K562 (cell line): ENCODE measurements around the gene CMSS1. TPM values are rescaled to one million over a fixed set of nuclear protein-coding genes. Genes with fewer than 3 reads are reported as not detected.

Source experiments
- EZH2 ChIP-seq: IDR thresholded peaks from 2 replicates; pipeline ENCODE4 v1.6.1; 2012; ENCODE audit warnings: low read depth, mild to moderate bottlenecking, inconsistent platforms, low read length, borderline replicate concordance
- MEIS2 ChIP-seq: fragments of 450-650 bp; IDR thresholded peaks from 2 replicates; pipeline ENCODE4 v1.6.1; 2014; ENCODE audit warnings: mild to moderate bottlenecking; ENCODE audit not compliant: partially characterized antibody
- SRSF3 ChIP-seq: fragments of 200-400 bp; formaldehyde crosslinking; IDR thresholded peaks from 2 replicates; pipeline ENCODE4 v1.6.1; 2016; ENCODE audit warnings: mild to moderate bottlenecking, low read length, moderate library complexity; ENCODE audit not compliant: insufficient read depth
- XRCC5 ChIP-seq: fragments of 200-400 bp; formaldehyde crosslinking; IDR thresholded peaks from 2 replicates; pipeline ENCODE4 v1.6.1; 2017; ENCODE audit warnings: low read depth, mild to moderate bottlenecking, low read length
- ZEB2 ChIP-seq: fragments of 450-650 bp; IDR thresholded peaks from 2 replicates; pipeline ENCODE4 v1.6.1; 2016
- ZNF3 ChIP-seq: fragments of 250-450 bp; sonication (Bioruptor Pico); IDR thresholded peaks from 2 replicates; pipeline ENCODE4 v1.5.0; 2021; ENCODE audit warnings: mild to moderate bottlenecking, moderate library complexity
- polyA plus RNA-seq, 8 experiments: library from polyadenylated mRNA; depleted of rRNA in 4 of 8; stranded (reverse) in 5 of 8; unstranded in 3 of 8; fragments of >200 nt; fragmentation: Nextera tagmentation in 2 of 8; fragmentation: Illumina TruSeq in 1 of 8; extraction: Ambion mirVana in 2 of 8; extraction: Trizol in 1 of 8; gene quantifications; 2 replicates each; pipeline versions ENCODE4 v1.2.1 to v1.2.3, GENCODE V29; 2011 to 2014; ENCODE audit warnings: inconsistent platforms in 1 of 8, missing spikeins in 1 of 8
- total RNA-seq, 7 experiments: library from RNA; depleted of rRNA in 6 of 7; stranded (reverse); fragments of >200 nt in 6 of 7; fragmentation: Illumina TruSeq in 2 of 7; extraction: Trizol in 2 of 7; gene quantifications; 2 replicates each; pipeline versions ENCODE4 v1.2.1 to v1.2.3, GENCODE V29; 2011 to 2021; ENCODE audit warnings: low replicate concordance in 1 of 7
- TF ChIP-seq, protein P1 (sequence below): fragments of 250-450 bp; sonication (Bioruptor Pico); IDR thresholded peaks from 2 replicates; pipeline ENCODE4 v1.5.0; 2021; ENCODE audit warnings: mild to moderate bottlenecking, borderline replicate concordance
- TF ChIP-seq, protein P2 (sequence below): fragments of 250-450 bp; sonication (Bioruptor Pico); IDR thresholded peaks from 2 replicates; pipeline ENCODE4 v1.4.0; 2020; ENCODE audit warnings: mild to moderate bottlenecking, moderate library complexity
- TF ChIP-seq, protein P3 (sequence below): fragments of 250-450 bp; sonication (Bioruptor Pico); IDR thresholded peaks from 2 replicates; pipeline ENCODE4 v1.8.0; 2022; ENCODE audit warnings: moderate library complexity, mild to moderate bottlenecking, inconsistent platforms

The CMSS1 gene
- total and polyA plus RNA-seq, 9 of the 15 experiments (the other 6 are each of a cell fraction or from before 2014, with no cell fraction given): 46.9 to 109 (median 72.3) TPM

GRCh38 chr3:100086401-100086800, 268.7 kb downstream of the CMSS1 start (continued):
- TF ChIP-seq, protein P1, sequence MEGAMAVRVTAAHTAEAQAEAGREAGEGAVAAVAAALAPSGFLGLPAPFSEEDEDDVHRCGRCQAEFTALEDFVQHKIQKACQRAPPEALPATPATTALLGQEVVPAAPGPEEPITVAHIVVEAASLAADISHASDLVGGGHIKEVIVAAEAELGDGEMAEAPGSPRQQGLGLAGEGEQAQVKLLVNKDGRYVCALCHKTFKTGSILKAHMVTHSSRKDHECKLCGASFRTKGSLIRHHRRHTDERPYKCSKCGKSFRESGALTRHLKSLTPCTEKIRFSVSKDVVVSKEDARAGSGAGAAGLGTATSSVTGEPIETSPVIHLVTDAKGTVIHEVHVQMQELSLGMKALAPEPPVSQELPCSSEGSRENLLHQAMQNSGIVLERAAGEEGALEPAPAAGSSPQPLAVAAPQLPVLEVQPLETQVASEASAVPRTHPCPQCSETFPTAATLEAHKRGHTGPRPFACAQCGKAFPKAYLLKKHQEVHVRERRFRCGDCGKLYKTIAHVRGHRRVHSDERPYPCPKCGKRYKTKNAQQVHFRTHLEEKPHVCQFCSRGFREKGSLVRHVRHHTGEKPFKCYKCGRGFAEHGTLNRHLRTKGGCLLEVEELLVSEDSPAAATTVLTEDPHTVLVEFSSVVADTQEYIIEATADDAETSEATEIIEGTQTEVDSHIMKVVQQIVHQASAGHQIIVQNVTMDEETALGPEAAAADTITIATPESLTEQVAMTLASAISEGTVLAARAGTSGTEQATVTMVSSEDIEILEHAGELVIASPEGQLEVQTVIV: no peak
- TF ChIP-seq SRSF3 (no peak), MEIS2 (no peak), ZEB2 (no peak), EZH2 (no peak), XRCC5 (no peak), ZNF3 (CRISPR knock-in tag) (no peak)
- TF ChIP-seq, protein P2, sequence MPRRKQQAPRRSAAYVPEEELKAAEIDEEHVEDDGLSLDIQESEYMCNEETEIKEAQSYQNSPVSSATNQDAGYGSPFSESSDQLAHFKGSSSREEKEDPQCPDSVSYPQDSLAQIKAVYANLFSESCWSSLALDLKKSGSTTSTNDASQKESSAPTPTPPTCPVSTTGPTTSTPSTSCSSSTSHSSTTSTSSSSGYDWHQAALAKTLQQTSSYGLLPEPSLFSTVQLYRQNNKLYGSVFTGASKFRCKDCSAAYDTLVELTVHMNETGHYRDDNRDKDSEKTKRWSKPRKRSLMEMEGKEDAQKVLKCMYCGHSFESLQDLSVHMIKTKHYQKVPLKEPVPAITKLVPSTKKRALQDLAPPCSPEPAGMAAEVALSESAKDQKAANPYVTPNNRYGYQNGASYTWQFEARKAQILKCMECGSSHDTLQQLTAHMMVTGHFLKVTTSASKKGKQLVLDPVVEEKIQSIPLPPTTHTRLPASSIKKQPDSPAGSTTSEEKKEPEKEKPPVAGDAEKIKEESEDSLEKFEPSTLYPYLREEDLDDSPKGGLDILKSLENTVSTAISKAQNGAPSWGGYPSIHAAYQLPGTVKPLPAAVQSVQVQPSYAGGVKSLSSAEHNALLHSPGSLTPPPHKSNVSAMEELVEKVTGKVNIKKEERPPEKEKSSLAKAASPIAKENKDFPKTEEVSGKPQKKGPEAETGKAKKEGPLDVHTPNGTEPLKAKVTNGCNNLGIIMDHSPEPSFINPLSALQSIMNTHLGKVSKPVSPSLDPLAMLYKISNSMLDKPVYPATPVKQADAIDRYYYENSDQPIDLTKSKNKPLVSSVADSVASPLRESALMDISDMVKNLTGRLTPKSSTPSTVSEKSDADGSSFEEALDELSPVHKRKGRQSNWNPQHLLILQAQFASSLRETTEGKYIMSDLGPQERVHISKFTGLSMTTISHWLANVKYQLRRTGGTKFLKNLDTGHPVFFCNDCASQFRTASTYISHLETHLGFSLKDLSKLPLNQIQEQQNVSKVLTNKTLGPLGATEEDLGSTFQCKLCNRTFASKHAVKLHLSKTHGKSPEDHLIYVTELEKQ (CRISPR knock-in tag): no peak
- TF ChIP-seq, protein P3, sequence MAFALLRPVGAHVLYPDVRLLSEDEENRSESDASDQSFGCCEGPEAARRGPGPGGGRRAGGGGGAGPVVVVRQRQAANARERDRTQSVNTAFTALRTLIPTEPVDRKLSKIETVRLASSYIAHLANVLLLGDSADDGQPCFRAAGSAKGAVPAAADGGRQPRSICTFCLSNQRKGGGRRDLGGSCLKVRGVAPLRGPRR (CRISPR knock-in tag): no peak
